Measurements from ENCODE around the gene DOK6.

Gene DOK6

GRCh38 chr18:69492861-69493260, 92.2 kb downstream of the DOK6 start:
- Mint-ChIP-seq H3K9me3 (peaks cover 11% of the 10 kb centered on the region), H3K27me3 (ENCODE audit: low read depth, poor library complexity) (no peaks in the 10 kb centered on the region), H3K4me1 (no peaks in the 10 kb centered on the region), H3K36me3 (ENCODE audit: low read depth) (peaks cover 32% of the 10 kb centered on the region), H3K4me3 (no peak overlapping the region), H3K27ac (no peak overlapping the region)
- DNase-seq, result no peak
- TF ChIP-seq CTCF (IDR thresholded peaks at IDR 0.05), result no peak

GRCh38 chr18:69494841-69495240, 94.2 kb downstream of the DOK6 start:
- Mint-ChIP-seq H3K27me3 (ENCODE audit: low read depth, poor library complexity) (no peaks in the 10 kb centered on the region), H3K4me3 (no peak overlapping the region), H3K27ac (no peak overlapping the region), H3K9me3 (peaks cover 4% of the 10 kb centered on the region), H3K4me1 (no peaks in the 10 kb centered on the region), H3K36me3 (ENCODE audit: low read depth) (peaks cover 23% of the 10 kb centered on the region)
- DNase-seq, result no peak
- TF ChIP-seq CTCF (IDR thresholded peaks at IDR 0.05), result no peak

GRCh38 chr18:69495338-69495737, 94.7 kb downstream of the DOK6 start:
- no peaks in the 10 kb centered on the region for H3K27me3 Mint-ChIP-seq (ENCODE audit: low read depth, poor library complexity)
- no peak for TF ChIP-seq CTCF (IDR thresholded peaks at IDR 0.05)
- no peak for DNase-seq
- no peak overlapping the region for H3K4me3 Mint-ChIP-seq
- H3K4me1 Mint-ChIP-seq, result no peaks in the 10 kb centered on the region
- H3K9me3 Mint-ChIP-seq, result peaks cover 4% of the 10 kb centered on the region
- peaks cover 23% of the 10 kb centered on the region for H3K36me3 Mint-ChIP-seq (ENCODE audit: low read depth)
- no peak overlapping the region for H3K27ac Mint-ChIP-seq

GRCh38 chr18:69495841-69496533, 95.3 kb downstream of the DOK6 start:
- Mint-ChIP-seq H3K9me3 (peaks cover 4% of the 10 kb centered on the region), H3K4me1 (no peaks in the 10 kb centered on the region), H3K36me3 (ENCODE audit: low read depth) (peaks cover 23% of the 10 kb centered on the region), H3K27me3 (ENCODE audit: low read depth, poor library complexity) (no peaks in the 10 kb centered on the region), H3K27ac (no peak overlapping the region), H3K4me3 (no peak overlapping the region)
- no peak for DNase-seq
- TF ChIP-seq CTCF (IDR thresholded peaks at IDR 0.05), result no peak

GRCh38 chr18:69518989-69519388, 118.3 kb downstream of the DOK6 start:
- Mint-ChIP-seq H3K36me3 (ENCODE audit: low read depth) (no peaks in the 10 kb centered on the region), H3K27ac (no peak overlapping the region), H3K4me1 (no peaks in the 10 kb centered on the region), H3K4me3 (no peak overlapping the region), H3K27me3 (ENCODE audit: low read depth, poor library complexity) (no peaks in the 10 kb centered on the region), H3K9me3 (no peaks in the 10 kb centered on the region)
- no peak for DNase-seq
- no peak for TF ChIP-seq CTCF (IDR thresholded peaks at IDR 0.05)

GRCh38 chr18:69523582-69523981, 122.9 kb downstream of the DOK6 start:
- H3K9me3 Mint-ChIP-seq, result no peaks in the 10 kb centered on the region
- no peak for TF ChIP-seq CTCF (IDR thresholded peaks at IDR 0.05)
- no peaks in the 10 kb centered on the region for H3K27me3 Mint-ChIP-seq (ENCODE audit: low read depth, poor library complexity)
- DNase-seq, result no peak
- H3K36me3 Mint-ChIP-seq (ENCODE audit: low read depth), result no peaks in the 10 kb centered on the region
- peaks cover 2% of the 10 kb centered on the region for H3K4me1 Mint-ChIP-seq
- no peak overlapping the region for H3K27ac Mint-ChIP-seq
- no peak overlapping the region for H3K4me3 Mint-ChIP-seq

All from nephron progenitor cell (in vitro differentiated cells).